IPS DF 4.7 (cell line): ENCODE measurements around the gene EXPH5.

Experiments used
- DNase-seq: peaks from one replicate; pipeline ENCODE4 v3.0.0-alpha.2; 2013; ENCODE audit warnings: low spot score; ENCODE audit errors: extremely low read depth

Gene EXPH5

GRCh38 chr11:108562746-108563581, 30.6 kb downstream of the EXPH5 start:
- DNase-seq, result no peak

GRCh38 chr11:108561535-108561991, 32.0 kb downstream of the EXPH5 start:
- no peak for DNase-seq

GRCh38 chr11:108559904-108560303, 33.7 kb downstream of the EXPH5 start:
- DNase-seq, result no peak

- DNase-seq, result no peak
Measured at GRCh38 chr11:108559340-108559739, 34.2 kb downstream of the EXPH5 start.

- no peak for DNase-seq
Measured at GRCh38 chr11:108558222-108558621, 35.3 kb downstream of the EXPH5 start.

- no peak for DNase-seq
Measured at GRCh38 chr11:108556019-108556418, 37.5 kb downstream of the EXPH5 start.

- no peak for DNase-seq
Measured at GRCh38 chr11:108551651-108552462, 41.7 kb downstream of the EXPH5 start.

- DNase-seq, result no peak
Measured at GRCh38 chr11:108549319-108549885, 44.2 kb downstream of the EXPH5 start.

- no peak for DNase-seq
Measured at GRCh38 chr11:108545909-108546501, 47.6 kb downstream of the EXPH5 start.

GRCh38 chr11:108543316-108543964, 50.1 kb downstream of the EXPH5 start:
- DNase-seq, result no peak

- DNase-seq, result no peak
Measured at GRCh38 chr11:108541531-108541930, 52.0 kb downstream of the EXPH5 start.

- DNase-seq, result no peak
Measured at GRCh38 chr11:108538502-108538901, 55.1 kb downstream of the EXPH5 start.

- DNase-seq, result no peak
Measured at GRCh38 chr11:108538022-108538424, 55.5 kb downstream of the EXPH5 start.

GRCh38 chr11:108536783-108537182, 56.8 kb downstream of the EXPH5 start:
- no peak for DNase-seq

GRCh38 chr11:108535384-108535955, 58.1 kb downstream of the EXPH5 start:
- no peak for DNase-seq

GRCh38 chr11:108534274-108534882, 59.2 kb downstream of the EXPH5 start:
- DNase-seq, result no peak

GRCh38 chr11:108530426-108530825, 63.1 kb downstream of the EXPH5 start:
- no peak for DNase-seq

- DNase-seq, result no peak
Measured at GRCh38 chr11:108527382-108527781, 66.2 kb downstream of the EXPH5 start.

- DNase-seq, result no peak
Measured at GRCh38 chr11:108525161-108525560, 68.4 kb downstream of the EXPH5 start.

GRCh38 chr11:108524422-108524821, 69.1 kb downstream of the EXPH5 start:
- no peak for DNase-seq
